ENCODE results near the gene SMIM38.

SMIM38 gene

DNA sequence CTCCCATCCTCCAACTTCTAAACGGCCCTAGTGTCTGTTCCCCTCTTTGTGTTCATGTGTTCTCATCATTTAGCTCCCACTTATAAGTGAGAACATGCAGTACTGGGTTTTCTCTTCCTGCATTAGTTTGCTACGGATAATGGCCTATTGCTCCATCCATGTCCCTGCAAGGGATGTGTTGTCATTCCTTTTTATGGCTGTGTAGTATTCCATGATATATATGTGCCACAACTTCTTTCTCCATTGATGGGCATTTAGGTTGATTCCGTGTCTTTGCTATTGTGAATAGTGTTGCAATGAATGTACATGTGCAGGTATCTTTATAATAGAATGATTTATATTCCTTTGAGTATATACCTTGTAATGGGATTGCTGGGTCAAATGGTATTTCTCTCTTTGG, 5.6 kb upstream of the SMIM38 start:
- no peak overlapping the region for H3K4me3 ChIP-seq (ENCODE audit: low read depth, low read length)
- TF ChIP-seq, protein P1, sequence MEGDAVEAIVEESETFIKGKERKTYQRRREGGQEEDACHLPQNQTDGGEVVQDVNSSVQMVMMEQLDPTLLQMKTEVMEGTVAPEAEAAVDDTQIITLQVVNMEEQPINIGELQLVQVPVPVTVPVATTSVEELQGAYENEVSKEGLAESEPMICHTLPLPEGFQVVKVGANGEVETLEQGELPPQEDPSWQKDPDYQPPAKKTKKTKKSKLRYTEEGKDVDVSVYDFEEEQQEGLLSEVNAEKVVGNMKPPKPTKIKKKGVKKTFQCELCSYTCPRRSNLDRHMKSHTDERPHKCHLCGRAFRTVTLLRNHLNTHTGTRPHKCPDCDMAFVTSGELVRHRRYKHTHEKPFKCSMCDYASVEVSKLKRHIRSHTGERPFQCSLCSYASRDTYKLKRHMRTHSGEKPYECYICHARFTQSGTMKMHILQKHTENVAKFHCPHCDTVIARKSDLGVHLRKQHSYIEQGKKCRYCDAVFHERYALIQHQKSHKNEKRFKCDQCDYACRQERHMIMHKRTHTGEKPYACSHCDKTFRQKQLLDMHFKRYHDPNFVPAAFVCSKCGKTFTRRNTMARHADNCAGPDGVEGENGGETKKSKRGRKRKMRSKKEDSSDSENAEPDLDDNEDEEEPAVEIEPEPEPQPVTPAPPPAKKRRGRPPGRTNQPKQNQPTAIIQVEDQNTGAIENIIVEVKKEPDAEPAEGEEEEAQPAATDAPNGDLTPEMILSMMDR (conservative IDR thresholded peaks at IDR 0.05; ENCODE audit: low read depth, low read length) = no peak
- no peak for DNase-seq (ENCODE audit: low read depth)

DNA sequence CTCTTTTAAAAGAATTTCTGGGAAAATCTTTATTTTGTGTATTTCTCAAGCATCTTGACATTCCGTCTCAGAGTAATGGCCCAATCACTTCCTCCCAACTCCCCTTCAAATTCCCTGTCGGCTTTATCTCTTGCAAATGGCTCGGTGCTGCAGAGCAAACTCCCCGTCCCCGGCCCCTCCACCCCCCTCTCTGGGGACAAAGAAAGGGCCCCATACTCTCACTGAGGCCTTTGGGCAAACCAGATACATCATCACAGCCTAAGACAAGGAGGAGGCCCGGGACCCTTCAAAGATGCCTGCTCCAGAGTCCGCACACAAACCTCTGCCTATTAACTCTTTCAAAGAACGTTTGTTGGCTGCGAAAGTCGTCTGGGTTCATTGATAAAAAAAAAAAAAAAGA, 3.9 kb upstream of the SMIM38 start:
- DNase-seq (ENCODE audit: low read depth) = no peak
- no peak overlapping the region for H3K4me3 ChIP-seq (ENCODE audit: low read depth, low read length)
- TF ChIP-seq, protein P1 (conservative IDR thresholded peaks at IDR 0.05; ENCODE audit: low read depth, low read length) = no peak

DNA sequence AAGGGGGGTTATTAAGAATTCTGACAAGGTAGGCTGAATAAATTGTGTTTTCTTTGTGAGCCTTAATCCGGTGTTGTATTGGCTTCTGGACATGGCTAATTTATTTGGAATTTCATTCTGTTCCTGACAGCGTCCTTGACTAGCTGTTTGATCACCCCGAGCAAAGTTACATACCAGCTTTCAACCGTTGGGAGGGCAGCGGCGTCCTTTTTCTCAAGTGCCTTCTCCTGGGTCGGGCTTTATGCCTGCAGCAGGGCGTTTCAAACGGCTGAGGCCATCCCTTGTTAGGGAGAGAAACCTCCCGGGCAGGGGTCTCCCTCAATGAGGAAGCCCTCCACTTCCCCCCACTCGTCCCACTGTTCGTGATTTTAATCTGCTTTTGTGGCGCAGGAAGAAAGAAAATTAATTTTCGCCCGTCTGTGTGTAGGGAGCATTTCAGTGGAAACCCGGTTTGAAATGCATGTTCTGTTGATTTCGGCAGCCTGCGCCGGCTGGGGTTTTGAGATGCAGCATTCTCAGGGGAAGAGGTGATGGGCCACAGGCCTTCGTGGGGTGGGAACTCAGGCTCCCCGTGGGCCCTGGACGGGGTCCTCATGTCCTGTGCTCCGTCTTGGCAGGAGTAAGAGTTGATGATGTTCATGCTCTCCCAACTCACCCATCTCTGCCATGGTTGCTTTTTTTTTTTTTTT, 2.9 kb upstream of the SMIM38 start:
- no peak for DNase-seq (ENCODE audit: low read depth)
- TF ChIP-seq, protein P1 (conservative IDR thresholded peaks at IDR 0.05; ENCODE audit: low read depth, low read length) = no peak
- no peak overlapping the region for H3K4me3 ChIP-seq (ENCODE audit: low read depth, low read length)

DNA sequence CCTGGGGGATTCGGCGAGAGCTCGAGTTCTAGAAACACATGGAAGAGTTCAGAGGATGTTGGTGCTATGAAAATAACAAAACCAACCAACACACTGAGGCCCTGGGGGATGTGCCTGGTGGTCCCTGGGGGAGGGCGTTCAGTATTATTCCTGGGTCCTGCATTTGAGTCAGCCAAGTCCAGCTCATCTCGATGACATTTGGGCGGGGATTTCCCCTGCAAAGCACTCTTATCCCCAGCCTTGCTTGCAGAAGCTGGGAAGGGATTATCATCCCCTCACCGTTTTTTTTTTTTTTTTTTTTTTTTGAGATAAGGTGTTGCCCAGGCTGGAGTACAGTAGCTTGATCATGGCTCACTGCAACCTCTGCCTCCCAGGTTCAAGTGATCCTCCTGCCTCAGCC, 2.1 kb upstream of the SMIM38 start:
- TF ChIP-seq, protein P1 (conservative IDR thresholded peaks at IDR 0.05; ENCODE audit: low read depth, low read length) = no peak
- DNase-seq (ENCODE audit: low read depth) = no peak
- H3K4me3 ChIP-seq (ENCODE audit: low read depth, low read length) = no peak overlapping the region

DNA sequence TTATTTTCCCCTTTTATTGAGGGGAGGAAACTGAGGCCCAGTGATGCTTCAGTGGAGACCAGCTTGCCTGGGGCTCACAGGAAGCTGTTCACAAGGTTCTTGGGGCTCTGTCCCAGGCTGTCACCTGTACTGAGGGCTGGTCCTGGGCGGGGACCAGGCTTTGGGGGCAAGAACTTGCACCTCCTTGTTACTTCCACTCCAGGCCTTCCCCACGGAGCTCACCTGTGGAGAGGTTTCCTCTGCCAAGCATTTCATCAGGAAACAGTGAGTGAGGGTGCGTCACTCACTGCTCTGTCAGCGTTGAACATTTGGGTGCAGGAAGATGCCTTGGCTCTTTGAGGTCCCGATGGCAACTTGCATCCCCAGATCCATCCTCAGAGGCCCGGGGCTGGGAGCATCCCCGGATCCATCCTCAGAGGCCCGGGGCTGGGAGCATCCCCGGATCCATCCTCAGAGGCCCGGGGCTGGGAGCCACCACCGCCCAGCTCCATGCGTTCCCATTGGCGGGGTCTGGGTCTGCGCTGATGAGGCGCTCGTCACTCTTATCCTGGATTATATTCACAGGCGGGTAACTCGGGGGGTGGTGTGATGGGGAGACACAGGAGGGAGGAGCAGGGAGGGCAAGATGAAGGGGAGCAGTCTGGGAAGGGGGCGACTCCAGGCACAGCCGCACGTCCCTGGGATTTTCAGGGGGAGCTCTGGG, 1.4 kb upstream of the SMIM38 start:
- TF ChIP-seq, protein P1 (conservative IDR thresholded peaks at IDR 0.05; ENCODE audit: low read depth, low read length) = no peak
- no peak for DNase-seq (ENCODE audit: low read depth)
- no peak overlapping the region for H3K4me3 ChIP-seq (ENCODE audit: low read depth, low read length)

DNA sequence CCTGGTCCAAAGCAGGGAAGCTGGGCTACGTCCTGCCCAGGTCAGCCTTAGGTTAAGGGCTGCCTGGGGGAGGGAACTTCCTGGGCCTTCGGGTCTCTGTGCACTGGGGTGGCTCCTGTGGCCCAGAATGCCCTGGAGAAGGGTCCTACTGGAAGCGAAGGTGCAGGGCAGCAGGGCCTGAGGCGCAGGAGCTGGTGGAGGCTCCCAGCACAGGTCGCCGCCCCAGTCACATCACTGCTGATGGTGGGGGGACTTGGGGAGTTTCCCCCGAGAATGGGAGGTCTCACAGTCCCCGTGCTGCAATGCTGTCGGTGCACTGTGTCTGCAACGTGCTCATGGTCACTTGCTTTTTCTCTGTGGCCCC, 815 bp upstream of the SMIM38 start:
- TF ChIP-seq, protein P1 (conservative IDR thresholded peaks at IDR 0.05; ENCODE audit: low read depth, low read length) = no peak
- no peak for DNase-seq (ENCODE audit: low read depth)
- no peak overlapping the region for H3K4me3 ChIP-seq (ENCODE audit: low read depth, low read length)

DNA sequence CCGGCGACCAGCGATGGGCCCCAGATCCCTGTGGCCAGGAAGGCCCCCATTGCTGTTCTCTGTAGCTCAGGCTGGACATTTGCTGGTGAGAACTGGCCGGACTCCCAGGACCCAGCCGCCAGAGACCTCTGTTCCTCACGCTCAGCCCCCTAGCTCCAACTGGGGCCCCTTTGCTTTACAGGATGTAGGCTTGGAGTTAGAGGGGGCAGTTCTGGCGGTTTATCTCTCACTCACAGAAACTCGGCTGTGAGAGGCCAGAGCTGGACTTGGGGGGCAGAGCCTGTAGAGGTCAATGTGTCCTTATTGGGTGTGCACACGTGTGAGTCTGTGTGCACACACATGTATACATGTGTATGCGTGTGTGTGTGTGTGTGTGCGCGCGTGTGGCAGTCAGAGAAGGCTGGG, 502 bp downstream of the SMIM38 start:
- no peak overlapping the region for H3K4me3 ChIP-seq (ENCODE audit: low read depth, low read length)
- TF ChIP-seq, protein P1 (conservative IDR thresholded peaks at IDR 0.05; ENCODE audit: low read depth, low read length) = no peak
- no peak for DNase-seq (ENCODE audit: low read depth)

Measured in choroid plexus epithelial cell (primary cell).